Gastroesophageal sphincter (tissue), 4 donors: ENCODE results near the gene SOX6. TPM values are rescaled to one million over a fixed set of nuclear protein-coding genes. Genes with fewer than 3 reads are reported as not detected.

Experiments
- ATAC-seq: fragments of 150-250 bp; one replicate; pipeline ENCODE4 v1.9.1; 2016; ENCODE audit warnings: mild to moderate bottlenecking, moderate library complexity
- H3K27ac ChIP-seq, 4 donors: fragments of 200-600 bp; sonication (generic) in 3 of 4; 1 replicate in 3 of 4; 2 replicates in 1 of 4; pipeline ENCODE4 v1.5.1; 2016 to 2019
- H3K27me3 ChIP-seq: fragments of 200-600 bp; sonication (generic); one replicate; pipeline ENCODE4 v1.5.1; 2019
- H3K36me3 ChIP-seq, 2 donors: fragments of 200-600 bp; sonication (generic); one replicate each; pipeline ENCODE4 v1.5.1; 2019; ENCODE audit warnings: control low read depth in 1 of 2
- H3K4me1 ChIP-seq, 3 donors: fragments of 200-600 bp; sonication (generic); 1 replicate in 2 of 3; 2 replicates in 1 of 3; pipeline ENCODE4 v1.5.1; 2016 to 2019; ENCODE audit warnings: control low read depth in 2 of 3
- H3K4me3 ChIP-seq, 2 donors: fragments of 200-600 bp; sonication (generic); one replicate each; pipeline ENCODE4 v1.5.1; 2019; ENCODE audit warnings: mild to moderate bottlenecking in 1 of 2, moderate library complexity in 1 of 2
- H3K9me3 ChIP-seq, 3 donors: fragments of 200-600 bp; sonication (generic); one replicate each; pipeline ENCODE4 v1.5.1; 2017 to 2019; ENCODE audit warnings: control low read depth in 2 of 3
- CTCF ChIP-seq, 4 experiments: fragments of 200-600 bp in 2 of 4; fragments of 450-650 bp in 2 of 4; sonication (generic) in 1 of 4; IDR thresholded peaks; one replicate each; pipeline ENCODE4 v1.5.1; 2017 to 2019; ENCODE audit warnings: antibody characterized with exemption in 4 of 4, mild to moderate bottlenecking in 2 of 4, moderate library complexity in 2 of 4
- EP300 ChIP-seq: sonication (generic); formaldehyde crosslinking; IDR thresholded peaks from one replicate; pipeline ENCODE4 v1.6.1; 2017; ENCODE audit warnings: antibody characterized with exemption, mild to moderate bottlenecking
- POLR2A ChIP-seq, 2 donors: fragments of 450-650 bp; IDR thresholded peaks; one replicate each; pipeline ENCODE4 v1.6.1; 2017; ENCODE audit warnings: antibody characterized with exemption in 2 of 2, mild to moderate bottlenecking in 2 of 2, moderate library complexity in 1 of 2
- POLR2AphosphoS5 ChIP-seq: sonication (generic); formaldehyde crosslinking; IDR thresholded peaks from one replicate; pipeline ENCODE4 v1.6.1; 2017; ENCODE audit warnings: antibody characterized with exemption
- WGBS, 2 donors: methylation state at CpG; one replicate each; pipeline ENCODE4 v1.1.5; 2018; ENCODE audit warnings: low coverage in 1 of 2; 5-methylcytosine and 5-hydroxymethylcytosine counted together
- total RNA-seq, 4 donors: library from RNA; depleted of rRNA; stranded (reverse); fragments of >200 nt; gene quantifications; one replicate each; pipeline ENCODE4 v1.1.0, GENCODE V29; 2016

Gene SOX6
- total RNA-seq, 4 donors from 2014 or later = 1.2 to 21.9 (median 6.5) TPM

- no peak for ATAC-seq
- 78 to 80% methylated on average over 5 to 6 of the region's 6 CpGs for WGBS, 2 donors
- Histone ChIP-seq H3K27ac (no peak overlapping the region), H3K9me3 (no peaks in the 10 kb centered on the region), H3K4me1 (peaks cover 0 to 6% (median 0%) of the 10 kb centered on the region in 3 donors), H3K4me3 (no peak overlapping the region), H3K36me3 (no peaks in the 10 kb centered on the region), H3K27me3 (no peaks in the 10 kb centered on the region)
- no peak for TF ChIP-seq POLR2A (IDR thresholded peaks at IDR 0.05)
- no peak for TF ChIP-seq EP300
- no peak for TF ChIP-seq CTCF (IDR thresholded peaks at IDR 0.05)
- no peak for TF ChIP-seq POLR2AphosphoS5
These were observed 309.3 kb downstream of the SOX6 start for GRCh38 chr11:16047073-16047472.

DNA sequence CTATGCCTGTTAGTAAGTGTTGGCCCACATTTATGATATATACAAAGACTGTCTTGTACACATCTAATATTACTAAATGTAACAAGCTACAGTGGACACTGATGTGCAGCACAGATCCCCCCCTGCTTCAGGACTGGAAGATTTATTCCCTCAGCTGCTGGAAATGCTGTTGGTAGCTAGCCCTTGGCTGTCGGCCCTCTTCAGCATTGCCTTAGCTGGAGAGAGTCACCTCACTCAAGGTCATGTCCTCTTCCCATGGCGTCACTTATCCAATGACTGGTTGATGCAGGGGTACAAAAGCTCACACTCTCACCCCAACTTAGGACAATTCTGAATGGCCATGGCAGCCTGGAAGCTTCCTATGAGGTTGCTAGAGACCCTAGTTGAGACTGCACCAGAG is 312.7 kb downstream of the SOX6 start:
- no peaks in the 10 kb centered on the region for H3K9me3 ChIP-seq
- no peak for TF ChIP-seq POLR2AphosphoS5
- TF ChIP-seq EP300 = no peak
- no peak for TF ChIP-seq POLR2A (IDR thresholded peaks at IDR 0.05)
- TF ChIP-seq CTCF (IDR thresholded peaks at IDR 0.05) = no peak

DNA sequence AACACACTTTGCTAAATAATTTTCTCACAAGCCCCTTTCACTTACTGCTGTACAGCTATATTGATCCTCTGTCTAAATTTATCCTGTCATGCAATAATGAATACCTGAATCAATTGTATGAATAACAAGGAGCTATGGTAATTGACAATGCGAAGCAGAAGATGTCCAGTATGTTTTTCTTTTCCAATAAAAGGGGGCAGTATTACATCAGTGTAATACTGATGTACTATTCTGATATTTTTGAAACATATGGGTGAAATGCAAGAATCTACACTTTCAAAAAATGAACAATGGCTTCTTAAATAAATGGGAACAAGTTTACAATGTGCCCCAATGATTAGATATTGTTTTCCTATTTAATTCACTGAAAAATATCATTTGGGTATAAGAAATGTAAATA is 315.1 kb downstream of the SOX6 start:
- no peaks in the 10 kb centered on the region for H3K27me3 ChIP-seq
- H3K36me3 ChIP-seq = no peaks in the 10 kb centered on the region
- H3K4me1 ChIP-seq = no peaks in the 10 kb centered on the region
- no peak overlapping the region for H3K4me3 ChIP-seq
- no peak for ATAC-seq
- H3K27ac ChIP-seq = no peak overlapping the region
- TF ChIP-seq POLR2A (IDR thresholded peaks at IDR 0.05) = no peak
- TF ChIP-seq EP300 = no peak
- TF ChIP-seq CTCF (IDR thresholded peaks at IDR 0.05) = no peak
- no peak for TF ChIP-seq POLR2AphosphoS5
- WGBS, 2 donors = 90 to 100% methylated on average over 1 of the region's 1 CpG
- H3K9me3 ChIP-seq = no peaks in the 10 kb centered on the region

More for the DNA sequence above, 312.7 kb downstream of the SOX6 start:
- no peaks in the 10 kb centered on the region for H3K4me1 ChIP-seq
- H3K27ac ChIP-seq = no peak overlapping the region
- no peaks in the 10 kb centered on the region for H3K36me3 ChIP-seq
- WGBS, 2 donors = no CpG with 5 or more reads among the region's 2 CpGs
- ATAC-seq = no peak
- no peak overlapping the region for H3K4me3 ChIP-seq
- no peaks in the 10 kb centered on the region for H3K27me3 ChIP-seq

GRCh38 chr11:16040151-16040550 is 316.2 kb downstream of the SOX6 start:
- Histone ChIP-seq H3K36me3 (no peaks in the 10 kb centered on the region), H3K4me3 (no peak overlapping the region), H3K27me3 (no peaks in the 10 kb centered on the region), H3K27ac (no peak overlapping the region), H3K9me3 (no peaks in the 10 kb centered on the region), H3K4me1 (no peaks in the 10 kb centered on the region)
- 87 to 100% methylated on average over 1 of the region's 1 CpG for WGBS, 2 donors
- no peak for TF ChIP-seq POLR2A (IDR thresholded peaks at IDR 0.05)
- TF ChIP-seq CTCF (IDR thresholded peaks at IDR 0.05) = no peak
- no peak for TF ChIP-seq POLR2AphosphoS5
- TF ChIP-seq EP300 = no peak
- ATAC-seq = no peak

DNA sequence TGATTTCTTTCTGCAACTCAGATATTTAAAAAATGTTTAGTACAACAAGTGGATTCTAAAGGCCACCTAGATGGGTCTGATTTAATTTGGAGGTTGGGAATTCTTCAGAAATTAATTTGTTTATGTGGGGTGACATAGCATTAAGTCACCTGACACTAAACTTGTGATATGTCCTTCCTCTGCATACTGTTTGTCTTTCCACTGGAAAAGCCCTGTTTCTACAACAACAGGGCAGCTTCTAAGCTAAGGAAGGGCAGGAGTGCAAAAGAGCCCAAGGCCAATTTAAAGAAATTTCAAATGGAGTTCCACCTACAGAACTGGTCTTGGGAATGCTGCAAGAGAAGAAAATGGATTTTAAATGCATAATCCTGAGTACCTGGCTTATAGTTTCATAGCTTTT is 319.2 kb downstream of the SOX6 start:
- Histone ChIP-seq H3K27me3 (no peaks in the 10 kb centered on the region), H3K36me3 (no peaks in the 10 kb centered on the region), H3K27ac (no peak overlapping the region), H3K9me3 (no peaks in the 10 kb centered on the region), H3K4me3 (no peak overlapping the region), H3K4me1 (no peaks in the 10 kb centered on the region)
- no peak for ATAC-seq
- no peak for TF ChIP-seq POLR2AphosphoS5
- no peak for TF ChIP-seq CTCF (IDR thresholded peaks at IDR 0.05)
- no peak for TF ChIP-seq EP300
- no peak for TF ChIP-seq POLR2A (IDR thresholded peaks at IDR 0.05)
